NT2/D1 (cell line): ENCODE data around the gene KRTAP5-6.

ENCODE experiments used
- YY1 ChIP-seq: IDR thresholded peaks from 2 replicates; pipeline ENCODE4 v1.6.1; 2011; ENCODE audit not compliant: insufficient read length, insufficient read depth
- ZNF274 ChIP-seq: IDR thresholded peaks from 2 replicates; pipeline ENCODE4 v1.6.1; 2011; ENCODE audit warnings: mild to moderate bottlenecking, low read depth, low read length

GRCh38 chr11:1656670-1657069 lies 40.3 kb upstream of the KRTAP5-6 start:
- TF ChIP-seq YY1 (no peak), ZNF274 (no peak)
